ENCODE measurements around the gene SHC3.

The SHC3 gene

DNA sequence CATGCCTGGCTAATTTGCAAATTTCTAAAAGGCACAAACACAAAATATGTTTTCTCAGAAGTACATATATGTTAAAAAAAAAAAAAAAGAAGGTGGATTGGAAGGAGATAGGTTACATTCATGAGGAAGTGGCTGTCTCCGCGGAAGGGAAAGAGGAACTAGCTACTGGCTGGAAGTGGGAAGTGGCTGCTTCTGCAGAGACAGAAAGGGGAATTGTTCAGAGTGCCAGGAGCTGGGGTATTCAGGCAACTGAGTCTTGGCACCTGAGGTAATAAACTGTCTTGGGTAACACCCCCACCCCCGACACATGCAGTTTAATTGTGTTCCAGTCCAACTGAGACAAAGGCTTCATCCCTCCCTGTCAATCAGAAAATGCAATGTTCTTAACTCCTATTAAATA lies 141.7 kb downstream of the SHC3 start:
- DNase-seq (ENCODE audit: extremely low spot score, insufficient read length, low read depth) = no peak
- FAIRE-seq = no peak

DNA sequence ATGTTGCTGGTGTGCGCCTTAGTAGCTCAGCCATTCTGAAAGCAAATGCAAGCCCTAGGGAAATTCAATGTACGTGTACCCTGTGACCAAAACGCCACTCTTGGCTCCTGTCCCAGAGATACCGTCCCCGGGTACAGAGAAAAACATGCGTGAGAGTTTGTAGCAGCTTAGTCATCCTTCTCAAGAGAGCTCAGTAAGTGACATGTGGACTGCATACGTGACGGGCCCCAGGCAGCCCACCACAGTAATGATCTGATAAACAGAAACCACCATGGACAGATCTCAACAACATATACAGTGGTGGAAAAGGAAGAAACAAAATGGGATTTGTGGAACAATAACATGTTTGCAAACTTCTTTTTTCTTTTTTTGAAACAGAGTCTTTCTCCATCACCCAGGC lies 142.2 kb downstream of the SHC3 start:
- DNase-seq (ENCODE audit: extremely low spot score, insufficient read length, low read depth) (no peak), FAIRE-seq (no peak)

GRCh38 chr9:89032661-89033060 lies 146.0 kb downstream of the SHC3 start:
- DNase-seq (ENCODE audit: extremely low spot score, insufficient read length, low read depth) = no peak
- no peak for FAIRE-seq

- FAIRE-seq = no peak
- no peak for DNase-seq (ENCODE audit: extremely low spot score, insufficient read length, low read depth)
These were observed 146.4 kb downstream of the SHC3 start for GRCh38 chr9:89032173-89032572.

- DNase-seq (ENCODE audit: extremely low spot score, insufficient read length, low read depth) = no peak
- FAIRE-seq = no peak
These were observed 148.8 kb downstream of the SHC3 start for GRCh38 chr9:89029788-89030187.

- DNase-seq (ENCODE audit: extremely low spot score, insufficient read length, low read depth) = no peak
These were observed 151.7 kb downstream of the SHC3 start for GRCh38 chr9:89026876-89027275.

GRCh38 chr9:89025553-89025952 lies 153.1 kb downstream of the SHC3 start:
- DNase-seq (ENCODE audit: extremely low spot score, insufficient read length, low read depth) = no peak
- no peak for FAIRE-seq

More at GRCh38 chr9:89026876-89027275, 151.7 kb downstream of the SHC3 start:
- no peak for FAIRE-seq

- no peak for DNase-seq (ENCODE audit: extremely low spot score, insufficient read length, low read depth)
- no peak for FAIRE-seq
These were observed 153.9 kb downstream of the SHC3 start for GRCh38 chr9:89024727-89025126.

GRCh38 chr9:89023740-89024139 lies 154.9 kb downstream of the SHC3 start:
- DNase-seq (ENCODE audit: extremely low spot score, insufficient read length, low read depth) = no peak
- no peak for FAIRE-seq

- DNase-seq (ENCODE audit: extremely low spot score, insufficient read length, low read depth) = no peak
- no peak for FAIRE-seq
These were observed 155.7 kb downstream of the SHC3 start for GRCh38 chr9:89022902-89023301.

- no peak for FAIRE-seq
- DNase-seq (ENCODE audit: extremely low spot score, insufficient read length, low read depth) = no peak
These were observed 156.4 kb downstream of the SHC3 start for GRCh38 chr9:89022001-89022759.

GRCh38 chr9:89021154-89021803 lies 157.3 kb downstream of the SHC3 start:
- FAIRE-seq (no peak), DNase-seq (ENCODE audit: extremely low spot score, insufficient read length, low read depth) (no peak)

GRCh38 chr9:89020754-89021153 lies 157.9 kb downstream of the SHC3 start:
- no peak for FAIRE-seq

GRCh38 chr9:89015336-89015735 lies 163.3 kb downstream of the SHC3 start:
- DNase-seq (ENCODE audit: extremely low spot score, insufficient read length, low read depth) (no peak), FAIRE-seq (no peak)

More at GRCh38 chr9:89020754-89021153, 157.9 kb downstream of the SHC3 start:
- DNase-seq (ENCODE audit: extremely low spot score, insufficient read length, low read depth) = no peak

GRCh38 chr9:89014153-89014552 lies 164.5 kb downstream of the SHC3 start:
- DNase-seq (ENCODE audit: extremely low spot score, insufficient read length, low read depth) = no peak
- FAIRE-seq = no peak

DNA sequence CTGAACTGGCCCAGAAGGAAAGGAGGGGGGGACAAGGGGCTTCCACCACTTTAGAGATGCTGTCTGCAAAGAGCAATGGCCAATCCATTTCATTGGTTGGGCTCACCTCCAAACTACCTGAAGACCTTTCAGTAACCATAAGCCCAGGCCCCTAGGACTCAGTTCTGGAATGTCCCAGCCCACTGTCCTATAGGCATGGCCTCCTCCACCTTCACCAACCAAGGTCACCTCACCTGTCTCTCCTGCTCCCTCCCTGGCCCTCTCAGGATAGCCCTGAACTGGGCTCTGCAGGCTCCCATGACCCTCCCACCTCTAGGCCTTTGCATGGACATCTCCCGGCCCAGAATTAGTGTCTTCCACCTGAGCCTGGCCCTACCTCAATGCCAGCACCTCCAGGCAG lies 165.0 kb downstream of the SHC3 start:
- FAIRE-seq = no peak
- DNase-seq (ENCODE audit: extremely low spot score, insufficient read length, low read depth) = no peak

- DNase-seq (ENCODE audit: extremely low spot score, insufficient read length, low read depth) (no peak), FAIRE-seq (no peak)
These were observed 166.2 kb downstream of the SHC3 start for GRCh38 chr9:89012294-89013042.

DNA sequence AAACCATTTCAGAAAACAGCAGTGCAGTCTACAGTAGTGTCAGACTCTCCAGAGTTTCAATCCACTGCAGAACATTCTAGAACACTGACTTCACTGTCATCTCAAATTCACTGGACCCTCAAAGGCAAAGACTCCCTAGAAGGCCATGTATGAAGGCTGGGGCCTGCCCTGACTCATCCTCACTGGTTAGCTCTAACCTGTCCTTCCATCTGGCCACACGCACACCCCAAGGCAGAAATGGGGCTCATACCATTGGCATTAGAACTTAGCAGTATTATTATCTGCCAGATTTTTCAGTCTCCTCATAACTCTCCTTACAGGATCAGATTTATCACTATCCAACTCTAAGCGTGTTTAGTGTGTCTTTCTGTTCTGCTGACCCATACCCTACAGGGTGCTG lies 166.9 kb downstream of the SHC3 start:
- FAIRE-seq = no peak
- DNase-seq (ENCODE audit: extremely low spot score, insufficient read length, low read depth) = no peak

- DNase-seq (ENCODE audit: extremely low spot score, insufficient read length, low read depth) (no peak), FAIRE-seq (no peak)
These were observed 168.0 kb downstream of the SHC3 start for GRCh38 chr9:89010526-89011111.

GRCh38 chr9:89010056-89010455 lies 168.6 kb downstream of the SHC3 start:
- DNase-seq (ENCODE audit: extremely low spot score, insufficient read length, low read depth) (no peak), FAIRE-seq (no peak)

- DNase-seq (ENCODE audit: extremely low spot score, insufficient read length, low read depth) (no peak), FAIRE-seq (no peak)
These were observed 169.1 kb downstream of the SHC3 start for GRCh38 chr9:89009546-89009840.

Data from GM18507 (cell line).